ENCODE results near the gene CCT7. TPM values are rescaled to one million over a fixed set of nuclear protein-coding genes. Genes with fewer than 3 reads are reported as not detected.

Gene CCT7
- total and polyA plus RNA-seq, 2 donors (not counting 1 experiment from before 2014, with no cell fraction given), result 94.4 to 160 TPM

DNA sequence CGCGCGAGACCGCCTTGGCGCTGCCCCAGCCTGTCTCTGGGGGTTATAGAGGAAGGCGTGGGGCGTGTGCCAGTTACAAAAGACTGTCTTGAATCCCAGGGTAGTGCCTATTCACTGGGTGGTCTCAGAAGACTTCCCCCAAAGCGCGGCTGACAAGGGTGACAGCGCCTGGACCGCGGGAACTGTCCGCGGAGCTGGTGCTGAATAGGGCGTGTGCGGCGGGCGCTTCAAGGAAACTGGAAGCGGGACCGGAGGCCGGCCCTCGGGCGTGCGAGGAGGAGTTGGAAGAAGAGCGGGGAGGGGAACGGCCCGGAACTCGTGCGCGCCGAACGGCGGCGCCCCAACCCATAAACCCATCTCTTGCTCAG, 57.0 kb downstream of the CCT7 start:
- Histone ChIP-seq H3K9ac (ENCODE audit: low read length) (no peak overlapping the region), H2AFZ (ENCODE audit: insufficient read depth, low read depth, low read length, poor library complexity, severe bottlenecking) (no peak overlapping the region), H3K36me3 (replicated peaks in 1 of 2; ENCODE audit: control extremely low read depth in 1 of 2, control insufficient read depth in 1 of 2, extremely low read depth in 1 of 2, insufficient read depth in 2 of 2, low read length in 1 of 2) (no peaks in the 10 kb centered on the region), H3K4me3 (ENCODE audit: control extremely low read depth in 1 of 5, extremely low read depth in 1 of 5, insufficient read depth in 1 of 5, low read depth in 2 of 5, low read length in 4 of 5) (peak overlapping the region in 1 of 5 experiments; percentile 18), H3K4me1 (ENCODE audit: control insufficient read depth in 2 of 2, insufficient read depth in 2 of 2, low read length in 2 of 2) (peaks cover 33 to 38% of the 10 kb centered on the region in 2 donors), H3K27me3 (replicated peaks in 1 of 4; ENCODE audit: control extremely low read depth in 1 of 4, control insufficient read depth in 3 of 4, insufficient read depth in 4 of 4, low read length in 3 of 4) (peaks cover 2 to 57% (median 44%) of the 10 kb centered on the region in 4 experiments), H4K20me1 (ENCODE audit: control insufficient read depth, insufficient read depth, low read length, poor library complexity, severe bottlenecking) (no peaks in the 10 kb centered on the region), H3K9me3 (ENCODE audit: control extremely low read depth in 1 of 3, control insufficient read depth in 2 of 3, insufficient read depth in 1 of 3, low read length in 2 of 3) (peaks cover 3 to 21% (median 7%) of the 10 kb centered on the region in 3 donors), H3K27ac (ENCODE audit: low read length in 2 of 2) (no peak overlapping the region), H3K79me2 (ENCODE audit: control insufficient read depth, insufficient read depth, low read length) (no peaks in the 10 kb centered on the region), H3K4me2 (replicated peaks; ENCODE audit: low read depth, low read length, poor library complexity, severe bottlenecking) (peak overlapping the region; percentile 87)
- 2% methylated on average over 34 of the region's 34 CpGs for WGBS (ENCODE audit: insufficient coverage)
- H3K9me3 Mint-ChIP-seq (ENCODE audit: insufficient read depth), result no peaks in the 10 kb centered on the region
- TF ChIP-seq, protein P1, sequence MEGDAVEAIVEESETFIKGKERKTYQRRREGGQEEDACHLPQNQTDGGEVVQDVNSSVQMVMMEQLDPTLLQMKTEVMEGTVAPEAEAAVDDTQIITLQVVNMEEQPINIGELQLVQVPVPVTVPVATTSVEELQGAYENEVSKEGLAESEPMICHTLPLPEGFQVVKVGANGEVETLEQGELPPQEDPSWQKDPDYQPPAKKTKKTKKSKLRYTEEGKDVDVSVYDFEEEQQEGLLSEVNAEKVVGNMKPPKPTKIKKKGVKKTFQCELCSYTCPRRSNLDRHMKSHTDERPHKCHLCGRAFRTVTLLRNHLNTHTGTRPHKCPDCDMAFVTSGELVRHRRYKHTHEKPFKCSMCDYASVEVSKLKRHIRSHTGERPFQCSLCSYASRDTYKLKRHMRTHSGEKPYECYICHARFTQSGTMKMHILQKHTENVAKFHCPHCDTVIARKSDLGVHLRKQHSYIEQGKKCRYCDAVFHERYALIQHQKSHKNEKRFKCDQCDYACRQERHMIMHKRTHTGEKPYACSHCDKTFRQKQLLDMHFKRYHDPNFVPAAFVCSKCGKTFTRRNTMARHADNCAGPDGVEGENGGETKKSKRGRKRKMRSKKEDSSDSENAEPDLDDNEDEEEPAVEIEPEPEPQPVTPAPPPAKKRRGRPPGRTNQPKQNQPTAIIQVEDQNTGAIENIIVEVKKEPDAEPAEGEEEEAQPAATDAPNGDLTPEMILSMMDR (IDR thresholded peaks at IDR 0.05), result no peak
- no peak for TF ChIP-seq EZH2 (IDR thresholded peaks at IDR 0.05; ENCODE audit: borderline replicate concordance, insufficient read depth, low read depth, low read length, poor library complexity, severe bottlenecking)
- no peak overlapping the region for H3K27ac Mint-ChIP-seq
- CTCF ChIA-PET, result interaction anchor here (0.8 to 3.4 kb wide), 14 partner anchors 10 to 533 kb away, joined by 3 to 18 read pairs (median 5); partner anchors contain the start of genes CCT7 and SMYD5
- ATAC-seq (ENCODE audit: low read depth) (peak; percentile 44), DNase-seq (peak; percentile 76)
- POLR2A ChIA-PET, result no interaction called here
- intact Hi-C loops (cut with micrococcal nuclease), result no loop called here
- peaks cover 35% of the 10 kb centered on the region for H3K27me3 Mint-ChIP-seq
- peaks cover 30% of the 10 kb centered on the region for H3K4me1 Mint-ChIP-seq
- peak overlapping the region; percentile 75 for H3K4me3 Mint-ChIP-seq

GRCh38 chr2:73291461-73292315, 57.6 kb downstream of the CCT7 start:
- H3K27me3 ChIP-seq (replicated peaks in 1 of 4; ENCODE audit: control extremely low read depth in 1 of 4, control insufficient read depth in 3 of 4, insufficient read depth in 4 of 4, low read length in 3 of 4), result peaks cover 2 to 63% (median 50%) of the 10 kb centered on the region in 4 experiments
- Mint-ChIP-seq H3K4me1 (peaks cover 26% of the 10 kb centered on the region), H3K9me3 (ENCODE audit: insufficient read depth) (no peaks in the 10 kb centered on the region), H3K27me3 (peaks cover 41% of the 10 kb centered on the region), H3K4me3 (peak overlapping the region; percentile 75), H3K27ac (no peak overlapping the region)
- peaks cover 3 to 21% (median 7%) of the 10 kb centered on the region in 3 donors for H3K9me3 ChIP-seq (ENCODE audit: control extremely low read depth in 1 of 3, control insufficient read depth in 2 of 3, insufficient read depth in 1 of 3, low read length in 2 of 3)
- no peaks in the 10 kb centered on the region for H3K79me2 ChIP-seq (ENCODE audit: control insufficient read depth, insufficient read depth, low read length)
- peak overlapping the region; percentile 87 for H3K4me2 ChIP-seq (replicated peaks; ENCODE audit: low read depth, low read length, poor library complexity, severe bottlenecking)
- CTCF ChIA-PET, result interaction anchor here (0.7 to 3.4 kb wide), 6 partner anchors 12 to 79 kb away, joined by 3 to 18 read pairs (median 4); partner anchors contain the start of gene CCT7
- peak; percentile 38 for DNase-seq
- H3K4me1 ChIP-seq (ENCODE audit: control insufficient read depth in 2 of 2, insufficient read depth in 2 of 2, low read length in 2 of 2), result peaks cover 28 to 37% of the 10 kb centered on the region in 2 donors
- no peaks in the 10 kb centered on the region for H4K20me1 ChIP-seq (ENCODE audit: control insufficient read depth, insufficient read depth, low read length, poor library complexity, severe bottlenecking)
- 6% methylated on average over 82 of the region's 82 CpGs for WGBS (ENCODE audit: insufficient coverage)
- ATAC-seq (ENCODE audit: low read depth), result no peak
- POLR2A ChIA-PET, result no interaction called here
- H3K9ac ChIP-seq (ENCODE audit: low read length), result no peak overlapping the region
- no peak overlapping the region for H3K27ac ChIP-seq (ENCODE audit: low read length in 2 of 2)
- intact Hi-C loops (cut with micrococcal nuclease), result loop anchor here (2.0 kb wide), 1 partner anchor 95 kb away; no protein-coding TSS in a partner anchor
- peak overlapping the region in 1 of 5 experiments; percentile 18 for H3K4me3 ChIP-seq (ENCODE audit: control extremely low read depth in 1 of 5, extremely low read depth in 1 of 5, insufficient read depth in 1 of 5, low read depth in 2 of 5, low read length in 4 of 5)
- peak; percentile 66 for TF ChIP-seq EZH2 (IDR thresholded peaks at IDR 0.05; ENCODE audit: borderline replicate concordance, insufficient read depth, low read depth, low read length, poor library complexity, severe bottlenecking)
- TF ChIP-seq, protein P1 (IDR thresholded peaks at IDR 0.05), result no peak
- no peak overlapping the region for H2AFZ ChIP-seq (ENCODE audit: insufficient read depth, low read depth, low read length, poor library complexity, severe bottlenecking)
- H3K36me3 ChIP-seq (replicated peaks in 1 of 2; ENCODE audit: control extremely low read depth in 1 of 2, control insufficient read depth in 1 of 2, extremely low read depth in 1 of 2, insufficient read depth in 2 of 2, low read length in 1 of 2), result no peaks in the 10 kb centered on the region
